ENCODE measurements around the gene EFCAB7. TPM values are rescaled to one million over a fixed set of nuclear protein-coding genes. Genes with fewer than 3 reads are reported as not detected.

EFCAB7 gene
- total and polyA plus RNA-seq, 2 of the 4 experiments (the other 2 are of a cell fraction) = 2.3 TPM

DNA sequence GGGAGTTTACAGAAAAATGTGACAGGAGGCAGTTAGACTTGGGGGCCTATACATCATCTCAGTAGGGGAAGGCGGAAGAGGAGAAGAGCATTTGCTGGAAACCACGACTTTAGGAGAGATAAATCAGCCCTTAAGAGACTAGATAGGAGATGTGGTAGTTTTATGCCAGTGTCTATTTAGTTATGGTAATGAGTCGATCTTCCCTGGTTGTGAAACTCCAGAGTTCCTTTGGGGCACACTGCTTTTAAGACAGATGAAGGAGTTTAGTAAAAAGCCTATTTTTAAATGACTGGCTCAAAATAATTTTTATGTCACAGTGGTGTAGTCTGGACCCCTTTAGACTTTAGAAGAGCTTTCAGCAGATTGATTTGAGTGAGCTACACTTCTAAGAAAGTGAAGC lies 77.7 kb downstream of the EFCAB7 start:
- H3K79me1 ChIP-seq (ENCODE audit: low read depth in 1 of 2, low read length in 2 of 2) = peaks cover 35 to 36% of the 10 kb centered on the region in 2 experiments
- no peak overlapping the region for H2BK15ac ChIP-seq (ENCODE audit: low read depth, low read length)
- TF ChIP-seq MAZ (IDR thresholded peaks at IDR 0.05; ENCODE audit: borderline replicate concordance, low read depth, low read length) (no peak), MXI1 (IDR thresholded peaks at IDR 0.05; ENCODE audit: borderline replicate concordance, low read depth, low read length) (no peak), BHLHE40 (IDR thresholded peaks at IDR 0.05; ENCODE audit: low read depth, low read length) (no peak), NFE2L2 (IDR thresholded peaks at IDR 0.05; ENCODE audit: low read depth, low read length) (no peak)
- ATAC-seq (ENCODE audit: low read depth) (peak; percentile 49; the same call in 1 of the 2 replicates), DNase-seq (no peak)
- no peaks in the 10 kb centered on the region; the same call in 1 of the 2 replicates for H3K36me3 ChIP-seq (ENCODE audit: control insufficient read depth, insufficient read depth, low read length)
- no peak overlapping the region for H2AK5ac ChIP-seq (ENCODE audit: low read depth, low read length)
- H4K5ac ChIP-seq (ENCODE audit: low read depth, low read length) = no peak overlapping the region
- no TSS peak for BruUV-seq (replicated peaks)
- H3K9me1 ChIP-seq (ENCODE audit: insufficient read depth, low read length) = peaks cover 3% of the 10 kb centered on the region; the same call in 1 of the 2 replicates
- H4K8ac ChIP-seq (ENCODE audit: low read depth in 2 of 2, low read length in 2 of 2) = no peak overlapping the region
- H2AK9ac ChIP-seq (replicated peaks; ENCODE audit: low read depth, low read length, poor library complexity) = no peak overlapping the region
- H2BK120ac ChIP-seq (ENCODE audit: low read depth, low read length) = no peak overlapping the region
- H2AFZ ChIP-seq (replicated peaks; ENCODE audit: low read length, poor library complexity) = no peak overlapping the region
- no peak overlapping the region for H2BK20ac ChIP-seq (ENCODE audit: low read depth, low read length)
- no peak overlapping the region for H3K9ac ChIP-seq (ENCODE audit: low read depth, low read length)
- H3K4me1 ChIP-seq (ENCODE audit: control insufficient read depth, insufficient read depth, low read length) = 0 out of 2 replicates have a peak, but pooled peaks cover 2% of the 10 kb centered on the region
- H3K4me3 ChIP-seq (ENCODE audit: insufficient read depth, low read depth, low read length) = no peak overlapping the region
- no peak overlapping the region for H4K91ac ChIP-seq (ENCODE audit: insufficient read depth, low read depth, low read length)
- H3K27me3 ChIP-seq (ENCODE audit: control insufficient read depth, insufficient read depth, low read length) = no peaks in the 10 kb centered on the region
- ChIA-PET POLR2A (ENCODE audit: unreplicated experiment) (no interaction called here), CTCF (no interaction called here)
- H3K9me3 ChIP-seq (ENCODE audit: control insufficient read depth, insufficient read depth, low read length) = no peaks in the 10 kb centered on the region
- H3K4ac ChIP-seq (ENCODE audit: low read depth, low read length) = no peak overlapping the region
- H3K27ac ChIP-seq (ENCODE audit: insufficient read depth, low read length) = no peak overlapping the region
- H3K18ac ChIP-seq (ENCODE audit: low read depth, low read length) = no peak overlapping the region
- intact Hi-C loops (cut with micrococcal nuclease) (no loop called here), in situ Hi-C loops (cut with MboI; ENCODE audit: low sequenced_read_pairs) (no loop called here), dilution Hi-C loops (cut with HindIII; ENCODE audit: low sequenced_read_pairs, unreplicated experiment) (no loop called here)
- H3K4me2 ChIP-seq (ENCODE audit: low read depth, low read length) = no peak overlapping the region
- no peak overlapping the region for H3K56ac ChIP-seq (ENCODE audit: extremely low read depth, insufficient read depth, low read length)
- no peak overlapping the region for H3K14ac ChIP-seq (replicated peaks; ENCODE audit: low read depth, low read length)
- H3K23ac ChIP-seq (ENCODE audit: low read depth, low read length) = no peak overlapping the region
- H4K20me1 ChIP-seq (ENCODE audit: insufficient read depth, low read length) = peaks cover 14% of the 10 kb centered on the region; the same call in 1 of the 2 replicates
- no CpG with 5 or more reads among the region's 3 CpGs for WGBS, 2 experiments (ENCODE audit: extremely low coverage in 2 of 2, insufficient read length in 1 of 2)
- no peak overlapping the region for H2BK5ac ChIP-seq (ENCODE audit: low read depth, low read length, poor library complexity, severe bottlenecking)

Measured in IMR-90 (cell line).